Bronchial epithelial cell (primary cell): Measurements from ENCODE around the gene MAP2K7. TPM values are rescaled to one million over a fixed set of nuclear protein-coding genes. Genes with fewer than 3 reads are reported as not detected.
A peak's percentile ranks its signal among the peaks of the same experiment; 100 is the strongest.

Experiments used
- DNase-seq: peaks from one replicate; pipeline ENCODE4 v3.0.0-alpha.2; 2010; ENCODE audit warnings: low read depth
- FAIRE-seq: peaks from 2 replicates; lab custom pipeline; 2011; peaks lifted over from hg19 to GRCh38; lab: Jason Lieb, UNC
- H3K27me3 ChIP-seq: 2 replicates; pipeline ENCODE4 v1.5.1; 2011; ENCODE audit warnings: low read length; ENCODE audit not compliant: control insufficient read depth, insufficient read depth
- H3K36me3 ChIP-seq: 2 replicates; pipeline ENCODE4 v1.5.1; 2011; ENCODE audit warnings: low read length; ENCODE audit not compliant: control insufficient read depth, insufficient read depth
- H3K4me3 ChIP-seq: 2 replicates; pipeline ENCODE4 v1.5.1; 2011; ENCODE audit warnings: mild to moderate bottlenecking, low read depth, low read length, control low read depth
- CTCF ChIP-seq: IDR thresholded peaks from 2 replicates; pipeline ENCODE4 v1.5.1; 2011; ENCODE audit warnings: mild to moderate bottlenecking, moderate library complexity, low read length, control low read depth, inconsistent platforms; ENCODE audit not compliant: insufficient read depth, severe bottlenecking
- total RNA-seq: library from RNA; depleted of rRNA; stranded (reverse); fragments of >200 nt; gene quantifications from 2 replicates; pipeline ENCODE4 v1.2.1, GENCODE V29; 2014

MAP2K7 gene
- total RNA-seq: 10.0 and 11.9 TPM in 2 replicates

GRCh38 chr19:7903244-7904073, at the start of gene MAP2K7:
Gene MAP2K7 (plus strand): TSS chr19:7903877. CDS start chr19:7903945, 68 bp downstream.
- FAIRE-seq (peak; percentile 96), DNase-seq (peak; percentile 96)
- Histone ChIP-seq H3K36me3 (peaks cover 13% of the 10 kb centered on the region), H3K4me3 (peak within 1 kb of the TSS; percentile 95), H3K27me3 (no peaks in the 10 kb centered on the region)
- TF ChIP-seq CTCF: peak; percentile 67

- FAIRE-seq (no peak), DNase-seq (no peak)
- TF ChIP-seq CTCF: no peak
- no peaks in the 10 kb centered on the region for H3K36me3 ChIP-seq
- H3K4me3 ChIP-seq: no peak overlapping the region
- H3K27me3 ChIP-seq: no peaks in the 10 kb centered on the region
Observed at GRCh38 chr19:7855426-7856108, 48.1 kb upstream of the MAP2K7 start.

DNA sequence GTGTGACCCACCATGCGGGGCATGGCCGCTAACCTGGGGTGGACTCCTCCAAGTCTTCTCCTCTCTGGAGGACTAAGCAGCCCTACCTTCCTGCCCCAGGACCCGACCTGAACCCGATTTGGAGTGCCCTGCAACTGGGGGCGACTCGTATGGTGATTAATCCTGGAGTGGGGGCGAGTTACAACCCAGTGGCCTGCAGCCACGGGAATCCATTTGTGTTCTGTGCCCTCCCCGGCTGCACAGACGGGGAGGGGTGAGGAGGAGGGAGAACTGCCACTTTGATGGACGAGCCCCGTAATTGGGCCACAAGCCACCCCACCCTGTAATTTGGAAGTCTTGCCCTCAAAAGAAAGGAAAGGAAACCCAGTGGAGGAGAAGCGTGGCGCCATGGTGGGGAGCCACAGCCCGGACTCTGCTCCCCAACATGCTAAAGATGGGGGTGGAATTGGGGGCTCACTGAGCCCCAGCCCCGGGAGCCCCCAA, 47.5 kb upstream of the MAP2K7 start:
- no peak for TF ChIP-seq CTCF
- DNase-seq (no peak), FAIRE-seq (no peak)
- Histone ChIP-seq H3K36me3 (no peaks in the 10 kb centered on the region), H3K27me3 (no peaks in the 10 kb centered on the region), H3K4me3 (no peak overlapping the region)

- FAIRE-seq (no peak), DNase-seq (no peak)
- no peak for TF ChIP-seq CTCF
- no peaks in the 10 kb centered on the region for H3K27me3 ChIP-seq
- no peak overlapping the region for H3K4me3 ChIP-seq
- no peaks in the 10 kb centered on the region for H3K36me3 ChIP-seq
Observed at GRCh38 chr19:7856679-7857663, 46.7 kb upstream of the MAP2K7 start.

GRCh38 chr19:7857727-7858108, 46.0 kb upstream of the MAP2K7 start:
- FAIRE-seq: no peak

More at GRCh38 chr19:7857727-7858108, 46.0 kb upstream of the MAP2K7 start:
- no peak for DNase-seq
- Histone ChIP-seq H3K27me3 (no peaks in the 10 kb centered on the region), H3K4me3 (no peak overlapping the region), H3K36me3 (no peaks in the 10 kb centered on the region)
- no peak for TF ChIP-seq CTCF
